H1 (cell line): Measurements from ENCODE around the gene CCDC88A. TPM values are rescaled to one million over a fixed set of nuclear protein-coding genes. Genes with fewer than 3 reads are reported as not detected.

Source experiments
- CTCF ChIA-PET: fragments of 300-600 bp; sonication (Branson Sonifier 250); formaldehyde crosslinking; loops from one replicate; lab custom pipeline; 2021; ENCODE audit not compliant: partially characterized antibody; lab: Charles Lee
- POLR2A ChIA-PET: fragments of 300-600 bp; sonication (Branson Sonifier 250); formaldehyde crosslinking; loops from one replicate; lab custom pipeline; 2021; ENCODE audit warnings: inconsistent platforms; ENCODE audit not compliant: partially characterized antibody; lab: Charles Lee
- DNase-seq, 2 experiments: peaks; one replicate each; pipeline versions ENCODE4 v3.0.0 to v3.0.0-alpha.2; 2010 to 2022; ENCODE audit warnings: low spot score in 2 of 2, low read depth in 1 of 2, mixed read lengths in 1 of 2
- FAIRE-seq: peaks from 2 replicates; lab custom pipeline; 2011; peaks lifted over from hg19 to GRCh38; lab: Jason Lieb, UNC
- H2AFZ ChIP-seq: 2 replicates; pipeline ENCODE4 v1.8.1; 2012; ENCODE audit warnings: low read length, inconsistent platforms
- H2AK5ac ChIP-seq: 2 replicates; pipeline ENCODE4 v1.6.1; 2013; ENCODE audit warnings: low read depth, low read length
- H2BK120ac ChIP-seq: replicated peaks from 2 replicates; pipeline ENCODE3; 2013; ENCODE audit warnings: low read depth, low read length, inconsistent platforms
- H2BK12ac ChIP-seq: 2 replicates; pipeline ENCODE4 v1.6.1; 2013; ENCODE audit warnings: low read depth, low read length
- H2BK15ac ChIP-seq: 2 replicates; pipeline ENCODE4 v1.6.1; 2013; ENCODE audit warnings: low read length
- H2BK20ac ChIP-seq: 2 replicates; pipeline ENCODE4 v1.6.1; 2013; ENCODE audit warnings: low read length
- H2BK5ac ChIP-seq: 2 replicates; pipeline ENCODE4 v1.6.1; 2013; ENCODE audit warnings: low read depth, low read length
- H3K14ac ChIP-seq: 2 replicates; pipeline ENCODE4 v1.6.1; 2013; ENCODE audit warnings: inconsistent platforms; ENCODE audit not compliant: insufficient read length
- H3K18ac ChIP-seq: 2 replicates; pipeline ENCODE4 v1.6.1; 2013; ENCODE audit warnings: low read length; ENCODE audit errors: extremely low read depth
- H3K23ac ChIP-seq: 2 replicates; pipeline ENCODE4 v1.6.1; 2013; ENCODE audit warnings: inconsistent platforms; ENCODE audit not compliant: insufficient read length
- H3K23me2 ChIP-seq: 2 replicates; pipeline ENCODE4 v1.6.1; 2013; ENCODE audit warnings: low read depth, low read length
- H3K27ac ChIP-seq: 2 replicates; pipeline ENCODE4 v1.6.1; 2011; ENCODE audit warnings: low read depth, low read length, inconsistent platforms
- H3K27me3 ChIP-seq, 4 experiments: replicated peaks in 1 of 4; 1 replicate in 1 of 4; 2 replicates in 3 of 4; pipeline versions ENCODE4 v1.6.1 to v1.8.1; 2011 to 2013; ENCODE audit warnings: low read length in 3 of 4, mild to moderate bottlenecking in 3 of 4, inconsistent platforms in 2 of 4, mixed read lengths in 2 of 4, moderate library complexity in 1 of 4; ENCODE audit not compliant: control insufficient read depth in 3 of 4, insufficient read depth in 3 of 4; ENCODE audit errors: extremely low read depth in 1 of 4
- H3K36me3 ChIP-seq, 4 experiments: 2 replicates each; pipeline versions ENCODE4 v1.6.1 to v1.8.1; 2011 to 2013; ENCODE audit warnings: mild to moderate bottlenecking in 4 of 4, low read length in 3 of 4, moderate library complexity in 2 of 4, control low read depth in 1 of 4, inconsistent platforms in 1 of 4; ENCODE audit not compliant: insufficient read depth in 4 of 4, control insufficient read depth in 2 of 4
- H3K4ac ChIP-seq: replicated peaks from 2 replicates; pipeline ENCODE3; 2013; ENCODE audit warnings: low read length, low read depth, mixed read lengths, inconsistent platforms; ENCODE audit not compliant: insufficient read length
- H3K4me1 ChIP-seq, 4 experiments: replicated peaks in 1 of 4; 1 replicate in 1 of 4; 2 replicates in 3 of 4; pipeline versions ENCODE4 v1.6.1 to v1.8.1; 2011 to 2013; ENCODE audit warnings: low read length in 3 of 4, inconsistent platforms in 2 of 4, mixed read lengths in 1 of 4; ENCODE audit not compliant: insufficient read depth in 4 of 4, control insufficient read depth in 3 of 4
- H3K4me2 ChIP-seq, 2 experiments: 2 replicates each; pipeline versions ENCODE4 v1.6.1 to v1.8.1; 2011 to 2013; ENCODE audit warnings: low read depth in 2 of 2, low read length in 2 of 2, control low read depth in 1 of 2, inconsistent platforms in 1 of 2, mild to moderate bottlenecking in 1 of 2; ENCODE audit not compliant: insufficient read depth in 1 of 2
- H3K4me3 ChIP-seq, 4 experiments: fragments of 200-600, 300-600 bp in 1 of 4; sonication (generic), shearing (Covaris generic), sonication (Bioruptor Twin) in 1 of 4; 2 replicates each; pipeline versions ENCODE4 v1.5.1 to v1.8.1; 2011 to 2016; ENCODE audit warnings: low read length in 4 of 4, low read depth in 3 of 4, control low read depth in 2 of 4, inconsistent platforms in 2 of 4, mild to moderate bottlenecking in 2 of 4, mixed read lengths in 1 of 4, moderate library complexity in 1 of 4; ENCODE audit not compliant: insufficient read depth in 2 of 4; ENCODE audit errors: extremely low read depth in 1 of 4
- H3K56ac ChIP-seq: replicated peaks from 2 replicates; pipeline ENCODE3; 2013; ENCODE audit warnings: low read depth, mild to moderate bottlenecking, mixed read lengths, low read length, inconsistent platforms; ENCODE audit not compliant: insufficient read length
- H3K79me1 ChIP-seq: 2 replicates; pipeline ENCODE4 v1.6.1; 2013; ENCODE audit warnings: low read depth, low read length, control low read depth
- H3K79me2 ChIP-seq, 2 experiments: 2 replicates each; pipeline versions ENCODE4 v1.6.1 to v1.8.1; 2012 to 2013; ENCODE audit warnings: low read length in 2 of 2, mild to moderate bottlenecking in 2 of 2, inconsistent platforms in 1 of 2; ENCODE audit not compliant: insufficient read depth in 2 of 2, control insufficient read depth in 1 of 2
- H3K9ac ChIP-seq, 4 experiments: replicated peaks in 1 of 4; 1 replicate in 1 of 4; 2 replicates in 3 of 4; pipeline versions ENCODE4 v1.6.1 to v1.8.1; 2011 to 2013; ENCODE audit warnings: low read depth in 3 of 4, low read length in 3 of 4, control low read depth in 2 of 4, mild to moderate bottlenecking in 2 of 4, moderate library complexity in 2 of 4, inconsistent platforms in 1 of 4; ENCODE audit errors: extremely low read depth in 1 of 4
- H3K9me3 ChIP-seq, 2 experiments: 2 replicates each; pipeline versions ENCODE4 v1.6.1 to v1.8.1; 2012 to 2013; ENCODE audit warnings: mild to moderate bottlenecking in 2 of 2, moderate library complexity in 2 of 2, control low read depth in 1 of 2, inconsistent platforms in 1 of 2, low read depth in 1 of 2, low read length in 1 of 2, mixed read lengths in 1 of 2; ENCODE audit not compliant: insufficient read depth in 2 of 2
- H4K20me1 ChIP-seq, 2 experiments: replicated peaks in 1 of 2; 2 replicates each; pipeline versions ENCODE3 to v1.8.1; 2011 to 2013; ENCODE audit warnings: inconsistent platforms in 2 of 2, low read length in 2 of 2, mild to moderate bottlenecking in 1 of 2; ENCODE audit not compliant: insufficient read depth in 2 of 2, control insufficient read depth in 1 of 2
- H4K5ac ChIP-seq: 2 replicates; pipeline ENCODE4 v1.6.1; 2013; ENCODE audit warnings: low read length, low read depth, mixed read lengths, inconsistent platforms; ENCODE audit not compliant: insufficient read length
- H4K8ac ChIP-seq: 2 replicates; pipeline ENCODE4 v1.8.0; 2013; ENCODE audit warnings: mild to moderate bottlenecking, moderate library complexity, low read length, inconsistent platforms; ENCODE audit not compliant: insufficient read depth; ENCODE audit errors: extremely low read depth
- H4K91ac ChIP-seq: replicated peaks from 2 replicates; pipeline ENCODE3; 2013; ENCODE audit warnings: low read length, mixed read lengths, inconsistent platforms; ENCODE audit not compliant: insufficient read length
- BACH1 ChIP-seq: IDR thresholded peaks from 2 replicates; pipeline ENCODE4 v1.6.1; 2012; ENCODE audit warnings: low read length, improper control_type of control experiment
- CEBPB ChIP-seq: IDR thresholded peaks from 2 replicates; pipeline ENCODE4 v1.6.1; 2012; ENCODE audit warnings: low read depth, low read length
- CTBP2 ChIP-seq: IDR thresholded peaks from 2 replicates; pipeline ENCODE4 v1.7.0; 2011; ENCODE audit warnings: borderline replicate concordance, mild to moderate bottlenecking, moderate library complexity, mixed read lengths, low read length; ENCODE audit not compliant: insufficient read depth, insufficient read length
- GABPA ChIP-seq: IDR thresholded peaks from 2 replicates; pipeline ENCODE4 v1.6.1; 2011; ENCODE audit warnings: mild to moderate bottlenecking, low read length, moderate library complexity, borderline replicate concordance; ENCODE audit not compliant: insufficient read depth
- JUND ChIP-seq: IDR thresholded peaks from 2 replicates; pipeline ENCODE4 v1.6.1; 2011; ENCODE audit warnings: mild to moderate bottlenecking, improper control_type of control experiment, low read length
- NANOG ChIP-seq: IDR thresholded peaks from 2 replicates; pipeline ENCODE4 v1.6.1; 2011; ENCODE audit warnings: low read length, low read depth, mild to moderate bottlenecking, inconsistent platforms; ENCODE audit not compliant: insufficient read depth, poor library complexity, severe bottlenecking
- NRF1 ChIP-seq: IDR thresholded peaks from 2 replicates; pipeline ENCODE4 v1.6.1; 2011; ENCODE audit warnings: mild to moderate bottlenecking, low read depth, low read length, improper control_type of control experiment
- POU5F1 ChIP-seq: IDR thresholded peaks from 2 replicates; pipeline ENCODE4 v1.6.1; 2011; ENCODE audit warnings: low read depth, mild to moderate bottlenecking, low read length, moderate library complexity
- RAD21 ChIP-seq, 2 experiments: IDR thresholded peaks in 1 of 2; conservative IDR thresholded peaks in 1 of 2; 2 replicates each; pipeline ENCODE4 v1.6.1; 2011; ENCODE audit warnings: low read depth in 2 of 2, low read length in 2 of 2, improper control_type of control experiment in 1 of 2, inconsistent platforms in 1 of 2, mild to moderate bottlenecking in 1 of 2, moderate library complexity in 1 of 2
- TAF1 ChIP-seq: IDR thresholded peaks from 2 replicates; pipeline ENCODE4 v1.6.1; 2011; ENCODE audit warnings: mild to moderate bottlenecking, low read depth, low read length
- YY1 ChIP-seq: IDR thresholded peaks from 2 replicates; pipeline ENCODE4 v1.6.1; 2011; ENCODE audit warnings: low read depth, mild to moderate bottlenecking, low read length
- WGBS, 2 experiments: shearing (Covaris generic) in 1 of 2; methylation state at CpG; one replicate each; pipeline versions ENCODE4 v1.1.6 to v1.1.7; 2013 to 2015; ENCODE audit warnings: low lambda C conversion rate in 2 of 2, mixed read lengths in 2 of 2, inconsistent platforms in 1 of 2, low coverage in 1 of 2, missing lambda C conversion rate in 1 of 2; ENCODE audit not compliant: insufficient replicate concordance in 2 of 2, insufficient coverage in 1 of 2, insufficient read length in 1 of 2; ENCODE audit errors: extremely low coverage in 1 of 2, missing lambda C conversion rate in 1 of 2; 5-methylcytosine and 5-hydroxymethylcytosine counted together
- polyA plus RNA-seq, 7 experiments: library from polyadenylated mRNA; depleted of rRNA in 3 of 7; stranded (reverse) in 5 of 7; unstranded in 2 of 7; fragments of >200 nt in 5 of 7; fragments of 200-250 nt in 2 of 7; gene quantifications; 1 replicate in 5 of 7; 2 replicates in 1 of 7; 4 replicates in 1 of 7; pipeline versions ENCODE4 v1.2.1 to v1.2.3, GENCODE V29; 2011 to 2013; ENCODE audit warnings: missing spikeins in 2 of 7, mixed read lengths in 2 of 7
- total RNA-seq: library from RNA; stranded (reverse); fragmentation: NEBNext Ultra II Directional; extraction: Animal tissue kit (Norgen Biotek cat#: 25700); gene quantifications from 2 replicates; pipeline ENCODE4 v1.2.1, GENCODE V29; 2021
- TF ChIP-seq, protein P1 (sequence below): IDR thresholded peaks from 2 replicates; pipeline ENCODE4 v1.6.1; 2011; ENCODE audit warnings: low read depth, mild to moderate bottlenecking, low read length; ENCODE audit not compliant: insufficient read depth

Gene CCDC88A
- total and polyA plus RNA-seq, 2 of the 8 experiments (the other 6 are each of a cell fraction or from before 2014, with no cell fraction given) = 27.0 to 98.0 TPM

- Histone ChIP-seq H3K79me1 (no peaks in the 10 kb centered on the region), H3K79me2 (no peaks in the 10 kb centered on the region), H3K4me2 (no peak overlapping the region), H3K9me3 (peaks cover 5 to 13% of the 10 kb centered on the region in 2 experiments; a peak in 2 of 4 replicates), H3K4me3 (no peak overlapping the region), H3K4me1 (no peaks in the 10 kb centered on the region), H2AFZ (no peak overlapping the region), H3K36me3 (no peaks in the 10 kb centered on the region), H2BK120ac (no peak overlapping the region), H2BK20ac (no peak overlapping the region), H3K23me2 (no peaks in the 10 kb centered on the region), H2AK5ac (no peak overlapping the region), H3K56ac (no peak overlapping the region), H3K4ac (no peak overlapping the region), H4K20me1 (no peaks in the 10 kb centered on the region), H3K23ac (no peak overlapping the region)
- no peak for DNase-seq
- CTCF ChIA-PET = interaction anchor here (1.7 kb wide), 1 partner anchor 14 kb away, joined by 5 read pairs; no protein-coding TSS in a partner anchor
- TF ChIP-seq RAD21 (IDR thresholded peaks at IDR 0.05 in 1 of 2, conservative IDR thresholded peaks at IDR 0.05 in 1 of 2; ENCODE audit: low read depth in 2 of 2, low read length in 2 of 2) = no peak
- no peak for TF ChIP-seq BACH1
- no peak for TF ChIP-seq NANOG
- TF ChIP-seq, protein P1, sequence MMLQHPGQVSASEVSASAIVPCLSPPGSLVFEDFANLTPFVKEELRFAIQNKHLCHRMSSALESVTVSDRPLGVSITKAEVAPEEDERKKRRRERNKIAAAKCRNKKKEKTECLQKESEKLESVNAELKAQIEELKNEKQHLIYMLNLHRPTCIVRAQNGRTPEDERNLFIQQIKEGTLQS = no peak
- TF ChIP-seq POU5F1 = no peak
- no peak for TF ChIP-seq GABPA
- no peak for TF ChIP-seq TAF1
- TF ChIP-seq CTBP2 = no peak
- TF ChIP-seq YY1 = no peak
- no peak for TF ChIP-seq CEBPB
- no peak for TF ChIP-seq JUND
- no peak for TF ChIP-seq NRF1
- TF ChIP-seq, all 59 proteins: peak for 0
- FAIRE-seq = no peak
- Histone ChIP-seq H2BK12ac (no peak overlapping the region), H3K27ac (no peak overlapping the region), H2BK5ac (no peak overlapping the region), H3K9ac (no peak overlapping the region), H3K18ac (no peak overlapping the region), H2BK15ac (no peak overlapping the region), H4K91ac (no peak overlapping the region), H4K8ac (no peak overlapping the region), H3K14ac (no peak overlapping the region), H3K27me3 (no peaks in the 10 kb centered on the region), H4K5ac (no peak overlapping the region)
- POLR2A ChIA-PET = interaction anchor here (0.6 to 1.2 kb wide), 2 partner anchors 11 to 40 kb away, joined by 3 to 4 read pairs; partner anchors contain the start of gene CCDC88A
- 95% methylated on average over 3 of the region's 3 CpGs; no CpG with 5 or more reads in 1 of the 2 experiments for WGBS, 2 experiments
These were observed 39.6 kb upstream of the CCDC88A start for GRCh38 chr2:55459279-55459678.
